Left renal cortex interstitium (tissue), 4 donors: ENCODE data around the gene CIDEB. TPM values are rescaled to one million over a fixed set of nuclear protein-coding genes. Genes with fewer than 3 reads are reported as not detected.

ENCODE experiments used
- DNase-seq, 4 donors: peaks; one replicate each; pipeline ENCODE4 v3.0.0-alpha.2; 2013; ENCODE audit warnings: low read depth in 4 of 4, low spot score in 2 of 4, missing footprints in 1 of 4
- polyA plus RNA-seq, 4 donors: library from polyadenylated mRNA; unstranded; fragments of 120-200 nt; gene quantifications; one replicate each; pipeline ENCODE4 v1.2.1, GENCODE V29; 2013; ENCODE audit not compliant: insufficient read length in 4 of 4

The CIDEB gene
- polyA plus RNA-seq, 4 donors = 22.4 to 25.3 (median 23.9) TPM

GRCh38 chr14:24258548-24259265 is 49.1 kb downstream of the CIDEB start:
- no peak for DNase-seq

GRCh38 chr14:24258119-24258518 is 49.7 kb downstream of the CIDEB start:
- no peak for DNase-seq

- no peak for DNase-seq
Measured at GRCh38 chr14:24256960-24257359, 50.8 kb downstream of the CIDEB start.

- no peak for DNase-seq
Measured at GRCh38 chr14:24255931-24256711, 51.7 kb downstream of the CIDEB start.

- DNase-seq = no peak
Measured at GRCh38 chr14:24255438-24255837, 52.3 kb downstream of the CIDEB start.

Other genes starting within 250 kb of the CIDEB start
- under 1 TPM in 1 of 4 donors, not detected in 3; 0.11 TPM for gene CPNE6, start 236.4 kb downstream of the CIDEB start, polyA plus RNA-seq
- gene PCK2, start 213.7 kb downstream of the CIDEB start, polyA plus RNA-seq = 10 to 100 TPM; 28.6 to 35.6 (median 30.8) TPM
- gene DCAF11, start 193.2 kb downstream of the CIDEB start, polyA plus RNA-seq = 10 to 100 TPM; 77.2 to 88.6 (median 83.0) TPM
- gene NRL, start 193.0 kb downstream of the CIDEB start, polyA plus RNA-seq = 1 to 10 TPM; 2.2 to 5.2 (median 3.0) TPM
- gene FITM1, start 177.3 kb downstream of the CIDEB start, polyA plus RNA-seq = 1 to 10 TPM in 3 of 4 donors, under 1 TPM in 1; 0.48 to 2.2 (median 1.3) TPM
- 100 to 1,000 TPM; 185 to 235 (median 203) TPM for gene PSME1, start 171.8 kb downstream of the CIDEB start, polyA plus RNA-seq
- 10 to 100 TPM; 12.3 to 29.3 (median 22.3) TPM for gene EMC9, start 166.4 kb downstream of the CIDEB start, polyA plus RNA-seq
- gene PSME2, start 161.4 kb downstream of the CIDEB start, polyA plus RNA-seq = 100 to 1,000 TPM; 150 to 177 (median 159) TPM
- 10 to 100 TPM; 43.6 to 60.2 (median 57.7) TPM for gene RNF31, start 160.5 kb downstream of the CIDEB start, polyA plus RNA-seq
- gene IRF9, start 146.7 kb downstream of the CIDEB start, polyA plus RNA-seq = 10 to 100 TPM; 52.3 to 68.0 (median 59.7) TPM
- gene REC8, start 135.9 kb downstream of the CIDEB start, polyA plus RNA-seq = 10 to 100 TPM; 46.0 to 93.7 (median 68.0) TPM
- 10 to 100 TPM; 32.7 to 40.9 (median 37.0) TPM for gene IPO4, start 119.2 kb downstream of the CIDEB start, polyA plus RNA-seq
- 10 to 100 TPM; 31.9 to 52.0 (median 43.9) TPM for gene TM9SF1, start 112.5 kb downstream of the CIDEB start, polyA plus RNA-seq
- 10 to 100 TPM in 2 of 4 donors, 1 to 10 TPM in 2; 3.1 to 13.9 (median 7.2) TPM for gene TSSK4, start 102.3 kb downstream of the CIDEB start, polyA plus RNA-seq
- gene CHMP4A, start 94.5 kb downstream of the CIDEB start, polyA plus RNA-seq = 10 to 100 TPM; 43.3 to 76.6 (median 53.2) TPM
- gene MDP1, start 91.9 kb downstream of the CIDEB start, polyA plus RNA-seq = 10 to 100 TPM; 10.2 to 18.0 (median 12.1) TPM
- 100 to 1,000 TPM; 206 to 248 (median 222) TPM for gene NEDD8, start 75.6 kb downstream of the CIDEB start, polyA plus RNA-seq
- 100 to 1,000 TPM; 106 to 121 (median 117) TPM for gene GMPR2, start 75.0 kb downstream of the CIDEB start, polyA plus RNA-seq
- 10 to 100 TPM; 54.2 to 64.5 (median 57.8) TPM for gene TINF2, start 65.4 kb downstream of the CIDEB start, polyA plus RNA-seq
- gene TGM1, start 44.8 kb downstream of the CIDEB start, polyA plus RNA-seq = 1 to 10 TPM in 3 of 4 donors, under 1 TPM in 1; 0.92 to 4.5 (median 2.5) TPM
- gene RABGGTA, start 36.4 kb downstream of the CIDEB start, polyA plus RNA-seq = 10 to 100 TPM; 18.0 to 31.1 (median 20.8) TPM
- 10 to 100 TPM; 41.0 to 52.5 (median 49.9) TPM for gene DHRS1, start 8.2 kb downstream of the CIDEB start, polyA plus RNA-seq
- gene NOP9, start 8.1 kb downstream of the CIDEB start, polyA plus RNA-seq = 10 to 100 TPM; 24.1 to 29.0 (median 26.9) TPM
- gene LTB4R2, start 2.2 kb upstream of the CIDEB start, polyA plus RNA-seq = 1 to 10 TPM; 1.6 to 5.6 (median 2.9) TPM
- 1 to 10 TPM; 2.2 to 7.3 (median 5.0) TPM for gene LTB4R, start 3.5 kb upstream of the CIDEB start, polyA plus RNA-seq
- gene ADCY4, start 27.1 kb upstream of the CIDEB start, polyA plus RNA-seq = 10 to 100 TPM; 15.8 to 26.6 (median 21.4) TPM
- 1 to 10 TPM; 2.6 to 4.4 (median 3.5) TPM for gene RIPK3, start 32.0 kb upstream of the CIDEB start, polyA plus RNA-seq
- 10 to 100 TPM; 49.8 to 95.6 (median 72.3) TPM for gene NFATC4, start 60.2 kb upstream of the CIDEB start, polyA plus RNA-seq
- 10 to 100 TPM; 47.9 to 53.0 (median 49.6) TPM for gene NYNRIN, start 91.0 kb upstream of the CIDEB start, polyA plus RNA-seq
- gene CBLN3, start 121.7 kb upstream of the CIDEB start, polyA plus RNA-seq = 1 to 10 TPM; 2.7 to 3.8 (median 3.2) TPM
- gene KHNYN, start 122.0 kb upstream of the CIDEB start, polyA plus RNA-seq = 10 to 100 TPM; 39.5 to 53.7 (median 46.6) TPM
- gene SDR39U1, start 134.8 kb upstream of the CIDEB start, polyA plus RNA-seq = 10 to 100 TPM; 49.6 to 92.1 (median 72.5) TPM
- under 1 TPM; 0.16 to 0.94 (median 0.40) TPM for gene CMA1, start 200.3 kb upstream of the CIDEB start, polyA plus RNA-seq